ENCODE results near the gene MAPK8IP3.

MAPK8IP3 gene

GRCh38 chr16:1764971-1765370 lies 59.0 kb downstream of the MAPK8IP3 start:
- no peak for DNase-seq

- DNase-seq, result no peak
These were observed 59.8 kb downstream of the MAPK8IP3 start for GRCh38 chr16:1765826-1766225.

- DNase-seq, result no peak
These were observed 60.2 kb downstream of the MAPK8IP3 start for GRCh38 chr16:1766231-1766630.

GRCh38 chr16:1766701-1767100 lies 60.7 kb downstream of the MAPK8IP3 start:
- no peak for DNase-seq

- no peak for DNase-seq
These were observed 61.4 kb downstream of the MAPK8IP3 start for GRCh38 chr16:1767116-1767994.

GRCh38 chr16:1768061-1768766 lies 62.2 kb downstream of the MAPK8IP3 start:
- DNase-seq, result no peak

- no peak for DNase-seq
These were observed 62.9 kb downstream of the MAPK8IP3 start for GRCh38 chr16:1768767-1769401.

- no peak for DNase-seq
These were observed 63.7 kb downstream of the MAPK8IP3 start for GRCh38 chr16:1769402-1770300.

GRCh38 chr16:1770328-1771187 lies 64.6 kb downstream of the MAPK8IP3 start:
- no peak for DNase-seq

- peak; percentile 54 for DNase-seq
These were observed 65.3 kb downstream of the MAPK8IP3 start, which contains the start of gene NME3 for GRCh38 chr16:1771188-1771863. Gene NME3 (minus strand): TSS chr16:1771543. CDS start chr16:1771534, 9 bp downstream.

DNA sequence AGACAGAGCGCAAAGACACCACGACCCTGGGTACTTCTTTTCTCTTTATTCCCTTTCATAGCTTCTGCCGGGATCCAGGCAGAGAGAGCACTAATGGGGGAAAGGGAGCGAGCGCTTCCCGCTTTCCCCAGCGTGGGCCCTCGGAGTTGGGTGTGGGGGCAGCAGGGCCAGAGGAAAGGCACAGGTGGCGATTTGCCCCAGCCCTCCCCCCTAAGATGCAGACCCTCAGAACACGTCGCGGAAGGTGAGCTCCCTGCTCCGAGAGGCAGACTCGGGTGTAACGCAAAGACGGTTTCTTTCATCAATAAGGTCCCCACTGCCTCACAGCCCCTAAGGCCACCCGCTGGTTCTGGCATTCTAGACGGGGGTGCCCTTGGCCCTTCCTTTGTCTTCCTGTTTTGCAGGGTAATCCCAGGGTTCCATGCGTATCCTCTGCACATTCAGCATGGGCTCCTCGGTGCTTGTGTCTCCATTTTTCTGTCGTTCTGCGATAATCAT lies 65.9 kb downstream of the MAPK8IP3 start:
- DNase-seq, result peak; percentile 59

DNA sequence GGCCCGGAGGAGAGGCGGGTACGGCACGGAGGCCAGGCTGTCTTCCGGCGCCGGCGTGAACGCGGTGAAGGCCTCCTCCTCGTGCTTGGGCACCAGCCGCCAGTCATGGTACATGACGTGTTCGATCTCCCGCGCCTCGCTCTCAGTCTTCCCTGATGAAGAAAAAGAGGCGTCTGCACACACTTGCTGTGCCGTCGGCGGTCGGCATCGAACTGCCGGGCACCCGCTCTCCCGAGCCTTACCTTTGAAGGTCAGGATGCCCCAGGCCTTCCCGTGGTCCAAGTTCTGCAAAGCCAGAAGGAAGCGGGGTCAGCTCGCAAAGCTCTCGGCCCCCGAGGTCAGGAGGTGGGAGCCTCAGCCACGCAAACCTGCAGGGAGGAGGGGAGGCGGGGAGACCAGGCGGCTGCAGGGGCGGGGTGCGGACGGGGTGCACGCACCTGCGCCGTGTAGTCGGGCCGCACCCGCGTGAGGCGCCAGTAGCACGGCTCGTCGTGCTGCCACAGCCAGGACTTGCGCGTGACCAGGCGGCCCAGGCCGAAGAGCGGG lies 66.4 kb downstream of the MAPK8IP3 start, which contains the start of gene EME2:
TSS of gene EME2 (plus strand) at position 449 of the 546 bp plus-strand sequence. CDS start 418 bp downstream, outside the sequence.
- DNase-seq, result peak; percentile 48

DNA sequence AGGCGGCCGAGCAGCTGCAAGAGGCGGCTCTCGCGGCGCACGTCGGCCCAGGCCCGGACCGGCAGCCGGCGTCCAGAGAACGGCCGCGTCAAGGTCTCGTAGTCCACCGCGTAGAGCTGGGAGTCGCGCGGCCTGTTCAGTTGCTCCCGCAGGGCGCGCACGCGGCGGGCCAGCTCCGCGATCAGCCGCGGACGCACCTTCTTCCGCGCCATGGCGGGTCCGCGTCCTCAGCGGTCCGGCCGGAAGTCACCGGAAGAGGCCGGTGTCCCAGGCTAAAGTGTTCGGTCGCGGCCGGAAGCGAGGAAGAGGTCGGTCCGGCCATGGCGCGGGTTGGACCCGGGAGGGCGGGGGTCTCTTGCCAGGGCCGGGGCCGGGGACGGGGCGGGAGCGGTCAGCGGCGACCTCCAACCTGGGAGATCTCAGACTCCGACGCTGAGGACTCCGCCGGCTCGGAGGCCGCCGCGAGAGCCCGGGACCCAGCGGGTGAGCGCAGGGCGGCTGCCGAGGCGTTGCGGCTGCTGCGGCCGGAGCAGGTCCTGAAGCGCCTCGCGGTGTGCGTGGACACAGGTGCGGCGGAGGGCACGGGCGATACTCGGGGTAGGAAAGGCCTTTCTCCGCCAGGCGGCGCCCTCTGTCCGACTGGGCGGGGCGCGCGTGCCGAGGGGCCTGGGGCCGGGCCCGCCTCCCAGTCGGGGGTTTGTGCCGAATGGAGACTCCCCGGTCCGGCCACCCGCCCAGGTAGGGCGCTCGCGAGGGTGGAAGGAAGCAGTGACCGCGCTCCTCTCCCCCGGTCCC lies 67.1 kb downstream of the MAPK8IP3 start, which contains the start of gene MRPS34:
TSS of gene MRPS34 (minus strand) at position 227 of the 795 bp plus-strand sequence. CDS start at position 212, 15 bp downstream.
- peak; percentile 91 for DNase-seq

- DNase-seq, result no peak
These were observed 67.9 kb downstream of the MAPK8IP3 start for GRCh38 chr16:1773703-1774447.

DNA sequence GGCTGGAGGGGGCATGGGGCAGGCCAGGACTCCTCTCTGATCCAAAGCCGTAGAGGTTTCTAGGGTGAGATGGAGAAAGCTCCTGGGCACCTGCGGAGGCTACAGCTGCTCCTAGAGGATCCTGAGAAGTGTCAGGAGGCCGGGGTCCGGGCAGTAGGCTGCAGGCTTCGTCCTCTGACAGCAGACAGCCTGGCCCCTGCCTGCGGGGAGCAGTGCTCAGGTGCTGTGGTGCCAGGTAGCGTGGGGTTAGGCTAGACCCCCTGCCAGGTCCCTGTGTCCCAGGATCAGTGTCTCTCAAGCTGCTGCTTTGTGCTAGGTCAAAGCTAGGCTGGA lies 68.4 kb downstream of the MAPK8IP3 start:
- DNase-seq, result no peak

GRCh38 chr16:1775006-1775845 lies 69.2 kb downstream of the MAPK8IP3 start:
- DNase-seq, result no peak

DNA sequence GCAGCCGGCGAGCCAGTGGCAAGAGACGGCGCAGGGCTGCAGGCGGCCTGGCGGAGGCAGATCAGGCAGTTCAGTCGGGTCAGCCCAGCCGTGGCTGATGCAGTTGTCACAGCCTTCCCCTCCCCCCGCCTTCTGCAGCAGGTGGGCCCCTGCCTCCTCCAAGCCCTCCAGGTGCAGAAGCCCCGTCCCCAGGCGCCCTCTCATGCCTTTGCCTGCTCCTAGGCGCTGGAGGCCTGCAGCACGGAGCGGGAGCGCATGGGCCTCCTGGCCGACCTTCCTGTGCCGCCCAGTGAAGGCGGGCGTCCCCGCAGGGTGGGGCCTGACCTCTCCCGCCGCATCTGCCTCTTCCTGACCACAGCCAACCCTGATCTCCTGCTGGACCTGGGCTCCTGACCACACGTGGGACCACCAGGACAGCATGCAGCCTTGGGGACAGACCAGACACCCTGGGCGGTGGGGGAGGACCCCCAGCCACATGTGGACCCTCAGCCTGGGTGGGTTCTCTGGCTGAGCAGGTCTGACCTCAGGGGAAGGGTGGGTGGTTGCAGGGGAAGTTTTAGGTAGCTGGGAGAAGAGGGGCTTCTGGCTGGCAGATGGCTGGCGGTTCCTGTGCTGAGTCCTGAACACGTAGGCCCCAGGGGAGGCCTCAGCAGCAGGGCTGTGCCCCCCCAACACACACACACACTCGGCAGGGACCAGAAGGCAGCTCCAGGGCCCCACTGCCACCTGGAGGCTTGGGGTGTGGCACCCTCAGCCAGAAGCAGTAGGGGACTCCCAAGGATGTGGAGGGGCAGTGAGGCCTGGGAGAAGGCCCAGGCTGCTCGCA lies 70.1 kb downstream of the MAPK8IP3 start:
- DNase-seq, result peak; percentile 74
